Esophagus mucosa (tissue), 1 donor: Measurements from ENCODE around the gene FLVCR1. TPM values are rescaled to one million over a fixed set of nuclear protein-coding genes. Genes with fewer than 3 reads are reported as not detected.

Experiments used
- ATAC-seq: fragments of 200-7000 bp; cut with Tn5 transposase; one replicate; pipeline ENCODE4 v1.9.1; 2020
- total RNA-seq: library from RNA; stranded (reverse); gene quantifications from one replicate; pipeline ENCODE4 v1.2.4, GENCODE V29; 2023
- donor health status: DM: yes; HTN: yes; CAD: no.

FLVCR1 gene
- total RNA-seq, 1 donor from 2014 or later = 5.0 TPM

GRCh38 chr1:212916481-212917133 lies 58.5 kb downstream of the FLVCR1 start:
- ATAC-seq = peak; percentile 67

- ATAC-seq = no peak
Measured at GRCh38 chr1:212917134-212917485, 59.0 kb downstream of the FLVCR1 start.

GRCh38 chr1:212917858-212918257 lies 59.8 kb downstream of the FLVCR1 start:
- no peak for ATAC-seq

- no peak for ATAC-seq
Measured at GRCh38 chr1:212918824-212919223, 60.7 kb downstream of the FLVCR1 start.

GRCh38 chr1:212920246-212920645 lies 62.2 kb downstream of the FLVCR1 start:
- no peak for ATAC-seq

- no peak for ATAC-seq
Measured at GRCh38 chr1:212920896-212921295, 62.8 kb downstream of the FLVCR1 start.

GRCh38 chr1:212922016-212922415 lies 63.9 kb downstream of the FLVCR1 start:
- ATAC-seq = no peak

- ATAC-seq = no peak
Measured at GRCh38 chr1:212926372-212926771, 68.3 kb downstream of the FLVCR1 start.

GRCh38 chr1:212928323-212929291 lies 70.5 kb downstream of the FLVCR1 start:
- no peak for ATAC-seq

GRCh38 chr1:212930986-212931678 lies 73.1 kb downstream of the FLVCR1 start:
- ATAC-seq = no peak

GRCh38 chr1:212933815-212934471 lies 75.9 kb downstream of the FLVCR1 start:
- no peak for ATAC-seq

- ATAC-seq = no peak
Measured at GRCh38 chr1:212935387-212935981, 77.4 kb downstream of the FLVCR1 start.

- ATAC-seq = no peak
Measured at GRCh38 chr1:212937034-212937433, 79.0 kb downstream of the FLVCR1 start.

- ATAC-seq = no peak
Measured at GRCh38 chr1:212938846-212939245, 80.8 kb downstream of the FLVCR1 start.

- no peak for ATAC-seq
Measured at GRCh38 chr1:212941452-212941851, 83.4 kb downstream of the FLVCR1 start.

GRCh38 chr1:212942679-212943392 lies 84.8 kb downstream of the FLVCR1 start:
- no peak for ATAC-seq

- ATAC-seq = no peak
Measured at GRCh38 chr1:212943393-212943710, 85.3 kb downstream of the FLVCR1 start.

- no peak for ATAC-seq
Measured at GRCh38 chr1:212944229-212944901, 86.3 kb downstream of the FLVCR1 start.

- no peak for ATAC-seq
Measured at GRCh38 chr1:212945056-212945455, 87.0 kb downstream of the FLVCR1 start.

- no peak for ATAC-seq
Measured at GRCh38 chr1:212945463-212946160, 87.5 kb downstream of the FLVCR1 start.

GRCh38 chr1:212946872-212947271 lies 88.8 kb downstream of the FLVCR1 start:
- ATAC-seq = no peak
